H1 (cell line): ENCODE data around the gene C19orf85. TPM values are rescaled to one million over a fixed set of nuclear protein-coding genes. Genes with fewer than 3 reads are reported as not detected.
A peak's percentile ranks its signal among the peaks of the same experiment; 100 is the strongest.

ENCODE experiments used
- CTCF ChIA-PET: fragments of 300-600 bp; sonication (Branson Sonifier 250); formaldehyde crosslinking; loops from one replicate; lab custom pipeline; 2021; ENCODE audit not compliant: partially characterized antibody; lab: Charles Lee
- POLR2A ChIA-PET: fragments of 300-600 bp; sonication (Branson Sonifier 250); formaldehyde crosslinking; loops from one replicate; lab custom pipeline; 2021; ENCODE audit warnings: inconsistent platforms; ENCODE audit not compliant: partially characterized antibody; lab: Charles Lee
- DNase-seq, 2 experiments: peaks; one replicate each; pipeline versions ENCODE4 v3.0.0 to v3.0.0-alpha.2; 2010 to 2022; ENCODE audit warnings: low spot score in 2 of 2, low read depth in 1 of 2, mixed read lengths in 1 of 2
- FAIRE-seq: peaks from 2 replicates; lab custom pipeline; 2011; peaks lifted over from hg19 to GRCh38; lab: Jason Lieb, UNC
- H2AFZ ChIP-seq: 2 replicates; pipeline ENCODE4 v1.8.1; 2012; ENCODE audit warnings: low read length, inconsistent platforms
- H2AK5ac ChIP-seq: 2 replicates; pipeline ENCODE4 v1.6.1; 2013; ENCODE audit warnings: low read depth, low read length
- H2BK120ac ChIP-seq: replicated peaks from 2 replicates; pipeline ENCODE3; 2013; ENCODE audit warnings: low read depth, low read length, inconsistent platforms
- H2BK12ac ChIP-seq: 2 replicates; pipeline ENCODE4 v1.6.1; 2013; ENCODE audit warnings: low read depth, low read length
- H2BK15ac ChIP-seq: 2 replicates; pipeline ENCODE4 v1.6.1; 2013; ENCODE audit warnings: low read length
- H2BK20ac ChIP-seq: 2 replicates; pipeline ENCODE4 v1.6.1; 2013; ENCODE audit warnings: low read length
- H2BK5ac ChIP-seq: 2 replicates; pipeline ENCODE4 v1.6.1; 2013; ENCODE audit warnings: low read depth, low read length
- H3K14ac ChIP-seq: 2 replicates; pipeline ENCODE4 v1.6.1; 2013; ENCODE audit warnings: inconsistent platforms; ENCODE audit not compliant: insufficient read length
- H3K18ac ChIP-seq: 2 replicates; pipeline ENCODE4 v1.6.1; 2013; ENCODE audit warnings: low read length; ENCODE audit errors: extremely low read depth
- H3K23ac ChIP-seq: 2 replicates; pipeline ENCODE4 v1.6.1; 2013; ENCODE audit warnings: inconsistent platforms; ENCODE audit not compliant: insufficient read length
- H3K23me2 ChIP-seq: 2 replicates; pipeline ENCODE4 v1.6.1; 2013; ENCODE audit warnings: low read depth, low read length
- H3K27ac ChIP-seq: 2 replicates; pipeline ENCODE4 v1.6.1; 2011; ENCODE audit warnings: low read depth, low read length, inconsistent platforms
- H3K27me3 ChIP-seq, 4 experiments: replicated peaks in 1 of 4; 1 replicate in 1 of 4; 2 replicates in 3 of 4; pipeline versions ENCODE4 v1.6.1 to v1.8.1; 2011 to 2013; ENCODE audit warnings: low read length in 3 of 4, mild to moderate bottlenecking in 3 of 4, inconsistent platforms in 2 of 4, mixed read lengths in 2 of 4, moderate library complexity in 1 of 4; ENCODE audit not compliant: control insufficient read depth in 3 of 4, insufficient read depth in 3 of 4; ENCODE audit errors: extremely low read depth in 1 of 4
- H3K36me3 ChIP-seq, 4 experiments: 2 replicates each; pipeline versions ENCODE4 v1.6.1 to v1.8.1; 2011 to 2013; ENCODE audit warnings: mild to moderate bottlenecking in 4 of 4, low read length in 3 of 4, moderate library complexity in 2 of 4, control low read depth in 1 of 4, inconsistent platforms in 1 of 4; ENCODE audit not compliant: insufficient read depth in 4 of 4, control insufficient read depth in 2 of 4
- H3K4ac ChIP-seq: replicated peaks from 2 replicates; pipeline ENCODE3; 2013; ENCODE audit warnings: low read length, low read depth, mixed read lengths, inconsistent platforms; ENCODE audit not compliant: insufficient read length
- H3K4me1 ChIP-seq, 4 experiments: replicated peaks in 1 of 4; 1 replicate in 1 of 4; 2 replicates in 3 of 4; pipeline versions ENCODE4 v1.6.1 to v1.8.1; 2011 to 2013; ENCODE audit warnings: low read length in 3 of 4, inconsistent platforms in 2 of 4, mixed read lengths in 1 of 4; ENCODE audit not compliant: insufficient read depth in 4 of 4, control insufficient read depth in 3 of 4
- H3K4me2 ChIP-seq, 2 experiments: 2 replicates each; pipeline versions ENCODE4 v1.6.1 to v1.8.1; 2011 to 2013; ENCODE audit warnings: low read depth in 2 of 2, low read length in 2 of 2, control low read depth in 1 of 2, inconsistent platforms in 1 of 2, mild to moderate bottlenecking in 1 of 2; ENCODE audit not compliant: insufficient read depth in 1 of 2
- H3K4me3 ChIP-seq, 4 experiments: fragments of 200-600, 300-600 bp in 1 of 4; sonication (generic), shearing (Covaris generic), sonication (Bioruptor Twin) in 1 of 4; 2 replicates each; pipeline versions ENCODE4 v1.5.1 to v1.8.1; 2011 to 2016; ENCODE audit warnings: low read length in 4 of 4, low read depth in 3 of 4, control low read depth in 2 of 4, inconsistent platforms in 2 of 4, mild to moderate bottlenecking in 2 of 4, mixed read lengths in 1 of 4, moderate library complexity in 1 of 4; ENCODE audit not compliant: insufficient read depth in 2 of 4; ENCODE audit errors: extremely low read depth in 1 of 4
- H3K56ac ChIP-seq: replicated peaks from 2 replicates; pipeline ENCODE3; 2013; ENCODE audit warnings: low read depth, mild to moderate bottlenecking, mixed read lengths, low read length, inconsistent platforms; ENCODE audit not compliant: insufficient read length
- H3K79me1 ChIP-seq: 2 replicates; pipeline ENCODE4 v1.6.1; 2013; ENCODE audit warnings: low read depth, low read length, control low read depth
- H3K79me2 ChIP-seq, 2 experiments: 2 replicates each; pipeline versions ENCODE4 v1.6.1 to v1.8.1; 2012 to 2013; ENCODE audit warnings: low read length in 2 of 2, mild to moderate bottlenecking in 2 of 2, inconsistent platforms in 1 of 2; ENCODE audit not compliant: insufficient read depth in 2 of 2, control insufficient read depth in 1 of 2
- H3K9ac ChIP-seq, 4 experiments: replicated peaks in 1 of 4; 1 replicate in 1 of 4; 2 replicates in 3 of 4; pipeline versions ENCODE4 v1.6.1 to v1.8.1; 2011 to 2013; ENCODE audit warnings: low read depth in 3 of 4, low read length in 3 of 4, control low read depth in 2 of 4, mild to moderate bottlenecking in 2 of 4, moderate library complexity in 2 of 4, inconsistent platforms in 1 of 4; ENCODE audit errors: extremely low read depth in 1 of 4
- H3K9me3 ChIP-seq, 2 experiments: 2 replicates each; pipeline versions ENCODE4 v1.6.1 to v1.8.1; 2012 to 2013; ENCODE audit warnings: mild to moderate bottlenecking in 2 of 2, moderate library complexity in 2 of 2, control low read depth in 1 of 2, inconsistent platforms in 1 of 2, low read depth in 1 of 2, low read length in 1 of 2, mixed read lengths in 1 of 2; ENCODE audit not compliant: insufficient read depth in 2 of 2
- H4K20me1 ChIP-seq, 2 experiments: replicated peaks in 1 of 2; 2 replicates each; pipeline versions ENCODE3 to v1.8.1; 2011 to 2013; ENCODE audit warnings: inconsistent platforms in 2 of 2, low read length in 2 of 2, mild to moderate bottlenecking in 1 of 2; ENCODE audit not compliant: insufficient read depth in 2 of 2, control insufficient read depth in 1 of 2
- H4K5ac ChIP-seq: 2 replicates; pipeline ENCODE4 v1.6.1; 2013; ENCODE audit warnings: low read length, low read depth, mixed read lengths, inconsistent platforms; ENCODE audit not compliant: insufficient read length
- H4K8ac ChIP-seq: 2 replicates; pipeline ENCODE4 v1.8.0; 2013; ENCODE audit warnings: mild to moderate bottlenecking, moderate library complexity, low read length, inconsistent platforms; ENCODE audit not compliant: insufficient read depth; ENCODE audit errors: extremely low read depth
- H4K91ac ChIP-seq: replicated peaks from 2 replicates; pipeline ENCODE3; 2013; ENCODE audit warnings: low read length, mixed read lengths, inconsistent platforms; ENCODE audit not compliant: insufficient read length
- RXRA ChIP-seq: IDR thresholded peaks from 2 replicates; pipeline ENCODE4 v1.6.1; 2011; ENCODE audit warnings: low read depth, mild to moderate bottlenecking, low read length, moderate library complexity; ENCODE audit not compliant: insufficient read depth
- TBP ChIP-seq: IDR thresholded peaks from 2 replicates; pipeline ENCODE4 v1.6.1; 2011; ENCODE audit warnings: low read depth, low read length, improper control_type of control experiment
- WGBS, 2 experiments: shearing (Covaris generic) in 1 of 2; methylation state at CpG; one replicate each; pipeline versions ENCODE4 v1.1.6 to v1.1.7; 2013 to 2015; ENCODE audit warnings: low lambda C conversion rate in 2 of 2, mixed read lengths in 2 of 2, inconsistent platforms in 1 of 2, low coverage in 1 of 2, missing lambda C conversion rate in 1 of 2; ENCODE audit not compliant: insufficient replicate concordance in 2 of 2, insufficient coverage in 1 of 2, insufficient read length in 1 of 2; ENCODE audit errors: extremely low coverage in 1 of 2, missing lambda C conversion rate in 1 of 2; 5-methylcytosine and 5-hydroxymethylcytosine counted together
- polyA plus RNA-seq, 7 experiments: library from polyadenylated mRNA; depleted of rRNA in 3 of 7; stranded (reverse) in 5 of 7; unstranded in 2 of 7; fragments of >200 nt in 5 of 7; fragments of 200-250 nt in 2 of 7; gene quantifications; 1 replicate in 5 of 7; 2 replicates in 1 of 7; 4 replicates in 1 of 7; pipeline versions ENCODE4 v1.2.1 to v1.2.3, GENCODE V29; 2011 to 2013; ENCODE audit warnings: missing spikeins in 2 of 7, mixed read lengths in 2 of 7
- total RNA-seq: library from RNA; stranded (reverse); fragmentation: NEBNext Ultra II Directional; extraction: Animal tissue kit (Norgen Biotek cat#: 25700); gene quantifications from 2 replicates; pipeline ENCODE4 v1.2.1, GENCODE V29; 2021

Gene C19orf85
- total and polyA plus RNA-seq, 2 of the 8 experiments (the other 6 are each of a cell fraction or from before 2014, with no cell fraction given) = 2.2 to 3.2 TPM

DNA sequence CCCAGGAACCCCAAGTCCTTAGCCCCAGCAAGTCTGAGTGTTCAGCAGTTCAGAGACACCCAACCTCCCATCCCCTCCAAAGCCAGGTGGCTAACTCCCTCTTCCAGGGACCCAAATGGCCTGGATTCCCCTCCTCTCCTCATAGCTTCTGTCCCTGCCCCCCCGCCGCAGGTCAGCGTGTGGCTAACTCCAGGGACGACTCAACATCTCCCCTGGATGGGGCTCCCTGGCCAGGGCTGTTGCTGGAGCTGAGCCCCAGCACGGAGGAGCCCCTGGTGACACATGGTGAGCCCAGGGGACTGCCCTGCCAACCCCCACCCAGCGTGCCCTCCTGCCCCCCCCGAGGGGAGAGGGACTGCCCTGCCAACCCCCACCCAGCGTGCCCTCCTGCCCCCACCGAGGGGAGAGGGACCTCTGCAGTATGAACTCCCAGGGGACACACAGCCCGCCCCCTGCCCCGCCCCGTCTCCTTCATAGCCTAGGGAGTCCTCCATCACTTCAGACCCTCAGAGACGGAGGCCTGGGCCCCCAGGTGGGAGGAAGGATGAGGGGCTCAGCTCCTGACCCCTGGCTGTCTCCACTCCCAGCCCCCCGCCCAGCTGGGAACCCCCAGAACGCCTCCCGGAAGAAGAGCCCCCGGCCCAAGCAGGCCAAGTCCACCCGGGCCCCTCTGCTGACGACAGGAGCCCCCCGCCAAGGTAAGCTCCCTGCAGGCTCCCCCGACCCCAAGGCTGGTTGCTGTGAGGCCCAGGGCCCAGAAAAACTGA is 25.3 kb upstream of the C19orf85 start:
- no peak overlapping the region; the same call in 1 of the 2 replicates for H2BK15ac ChIP-seq
- no peaks in the 10 kb centered on the region; a peak in 2 of 7 replicates for H3K27me3 ChIP-seq
- H3K9me3 ChIP-seq = no peaks in the 10 kb centered on the region
- peak overlapping the region; percentile 81 for H4K91ac ChIP-seq
- H4K8ac ChIP-seq = peak overlapping the region; percentile 71; the same call in 1 of the 2 replicates
- no peak overlapping the region for H2AFZ ChIP-seq
- 64% methylated on average over 9 of the region's 21 CpGs; no CpG with 5 or more reads in 1 of the 2 experiments for WGBS, 2 experiments
- H2BK120ac ChIP-seq = no peak overlapping the region
- H3K9ac ChIP-seq = no peak overlapping the region; a peak in 2 of 7 replicates
- H2BK20ac ChIP-seq = no peak overlapping the region
- peak overlapping the region; percentile 53 to 75; a peak in 3 of 4 replicates for H3K4me2 ChIP-seq
- H3K56ac ChIP-seq = no peak overlapping the region
- peaks cover 0 to 5% of the 10 kb centered on the region in 2 experiments; a peak in 1 of 4 replicates for H3K79me2 ChIP-seq
- 0 out of 2 replicates have a peak overlapping the region, but pooled peaks have one; percentile 71 for H2BK5ac ChIP-seq
- peaks cover 4% of the 10 kb centered on the region; the same call in 1 of the 2 replicates for H3K79me1 ChIP-seq
- H3K4me1 ChIP-seq = peaks cover 0 to 46% (median 31%) of the 10 kb centered on the region in 4 experiments; a peak in 6 of 7 replicates
- peaks cover 7% of the 10 kb centered on the region for H3K23me2 ChIP-seq
- ChIA-PET CTCF (interaction anchor here (0.7 to 1.9 kb wide), 6 partner anchors 8 to 197 kb away, joined by 3 to 7 read pairs (median 4); no protein-coding TSS in a partner anchor), POLR2A (interaction anchor here (0.8 to 7.5 kb wide), 6 partner anchors 8 to 110 kb away, joined by 3 to 57 read pairs (median 4); partner anchors contain the start of genes FIZ1, UBE2S and ZNF628)
- no peak overlapping the region for H4K5ac ChIP-seq
- H3K23ac ChIP-seq = no peak overlapping the region
- peak overlapping the region in 1 of 4 experiments; percentile 57; a peak in 1 of 8 replicates for H3K4me3 ChIP-seq
- H3K36me3 ChIP-seq = no peaks in the 10 kb centered on the region; a peak in 1 of 8 replicates
- H2AK5ac ChIP-seq = no peak overlapping the region
- peaks cover 0 to 4% of the 10 kb centered on the region in 2 experiments for H4K20me1 ChIP-seq
- no peak overlapping the region for H3K4ac ChIP-seq
- H3K18ac ChIP-seq = peak overlapping the region; percentile 78
- DNase-seq (no peak), FAIRE-seq (no peak)
- H3K27ac ChIP-seq = no peak overlapping the region
- H2BK12ac ChIP-seq = peak overlapping the region; percentile 84; the same call in 1 of the 2 replicates
- H3K14ac ChIP-seq = peak overlapping the region; percentile 61
- TF ChIP-seq RXRA = no peak
- TF ChIP-seq TBP = no peak
